A673 (cell line): ENCODE results near the gene CNOT6L. TPM values are rescaled to one million over a fixed set of nuclear protein-coding genes. Genes with fewer than 3 reads are reported as not detected.

Experiments
- BruUV-seq: library from RNA; stranded (reverse); fragments of 400-500 nt; replicated peaks from 2 replicates; lab custom pipeline; 2021; lab: Mats Ljungman, UMichigan
- CTCF ChIA-PET: fragments of 300-600 bp; sonication (Branson Sonifier 250); formaldehyde crosslinking; loops from one replicate; lab custom pipeline; 2022; ENCODE audit warnings: antibody characterized with exemption; lab: Charles Lee
- POLR2A ChIA-PET: fragments of 300-600 bp; sonication (Branson Sonifier 250); formaldehyde crosslinking; loops from one replicate; lab custom pipeline; 2022; ENCODE audit warnings: antibody characterized with exemption; ENCODE audit not compliant: low non-redundant PET; lab: Charles Lee
- DNase-seq: peaks from one replicate; pipeline ENCODE4 v3.0.0-alpha.2; 2015; ENCODE audit warnings: low spot score
- H3K27ac ChIP-seq: fragments of 200-600 bp; sonication (generic); 2 replicates; pipeline ENCODE4 v1.5.1; 2016; ENCODE audit warnings: mixed run types, low read depth, mild to moderate bottlenecking, mixed read lengths, antibody characterized with exemption, low read length; ENCODE audit not compliant: poor library complexity, severe bottlenecking
- H3K27me3 ChIP-seq: fragments of 200-600 bp; sonication (generic); replicated peaks from 2 replicates; pipeline ENCODE4 v1.6.1; 2017; ENCODE audit warnings: mixed run types, low read depth, mild to moderate bottlenecking, mixed read lengths, antibody characterized with exemption, low read length; ENCODE audit not compliant: insufficient read depth, poor library complexity
- H3K36me3 ChIP-seq: fragments of 200-600 bp; sonication (generic); 2 replicates; pipeline ENCODE4 v1.6.1; 2016; ENCODE audit warnings: mixed run types, mild to moderate bottlenecking, mixed read lengths, antibody characterized with exemption, low read length; ENCODE audit not compliant: insufficient read depth, poor library complexity, severe bottlenecking
- H3K4me1 ChIP-seq: fragments of 200-600 bp; sonication (generic); 2 replicates; pipeline ENCODE4 v1.6.1; 2017; ENCODE audit warnings: mixed run types, mild to moderate bottlenecking, mixed read lengths, antibody characterized with exemption, low read length; ENCODE audit not compliant: insufficient read depth, poor library complexity, severe bottlenecking
- H3K4me3 ChIP-seq: fragments of 200-600 bp; sonication (generic); 2 replicates; pipeline ENCODE4 v1.5.1; 2016; ENCODE audit warnings: low read depth, mixed run types, mild to moderate bottlenecking, mixed read lengths, low read length; ENCODE audit not compliant: poor library complexity, severe bottlenecking
- H3K9me3 ChIP-seq: fragments of 200-600 bp; sonication (generic); 2 replicates; pipeline ENCODE4 v1.6.1; 2016; ENCODE audit warnings: mixed run types, low read depth, mild to moderate bottlenecking, mixed read lengths, antibody characterized with exemption, low read length; ENCODE audit not compliant: poor library complexity, severe bottlenecking
- EZH2 ChIP-seq: fragments of 200-600 bp; sonication (generic); IDR thresholded peaks from 2 replicates; pipeline ENCODE4 v1.6.1; 2017; ENCODE audit warnings: borderline replicate concordance, low read depth, mild to moderate bottlenecking, mixed read lengths, antibody characterized with exemption, low read length; ENCODE audit not compliant: poor library complexity, severe bottlenecking
- intact Hi-C: fragments of 100-400 bp; cut with micrococcal nuclease; formaldehyde crosslinking; loops from one replicate; pipeline ENCODE4 v1.10.0; 2022; ENCODE audit not compliant: unreplicated experiment
- total RNA-seq: library from RNA; stranded (reverse); gene quantifications from 2 replicates; pipeline ENCODE4 v1.2.3, GENCODE V29; 2021
- TF ChIP-seq, protein P1 (sequence below): fragments of 300-800, 200-600 bp; sonication (generic); conservative IDR thresholded peaks from 2 replicates; pipeline ENCODE4 v1.5.1; 2017; ENCODE audit warnings: low read depth, mild to moderate bottlenecking, antibody characterized with exemption, low read length, moderate library complexity, mixed read lengths

CNOT6L gene
- total RNA-seq, 1 experiment from 2014 or later, result 13.4 TPM

DNA sequence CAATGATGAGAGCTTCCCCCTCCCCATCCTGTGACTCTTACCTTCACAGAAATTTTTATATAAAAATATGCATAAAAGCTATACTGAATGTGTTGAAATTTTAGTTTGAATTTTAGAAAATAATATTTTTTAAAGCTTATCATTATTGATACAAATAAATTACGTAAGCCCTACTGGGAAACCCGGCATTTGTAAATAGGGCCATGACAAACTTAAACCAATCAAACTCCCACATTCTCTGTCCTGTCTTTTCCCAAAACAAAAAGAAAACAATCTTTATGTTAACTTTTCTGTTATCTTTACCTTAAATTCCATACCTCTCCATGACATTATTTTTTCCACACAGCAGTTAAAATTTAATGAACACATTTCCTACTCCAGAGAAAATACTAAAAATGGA, 2.6 kb downstream of the CNOT6L start:
- ChIA-PET POLR2A (no interaction called here), CTCF (no interaction called here)
- Histone ChIP-seq H3K9me3 (no peaks in the 10 kb centered on the region), H3K36me3 (no peaks in the 10 kb centered on the region), H3K27ac (no peak overlapping the region), H3K4me1 (peaks cover 6% of the 10 kb centered on the region), H3K4me3 (no peak overlapping the region), H3K27me3 (no peaks in the 10 kb centered on the region)
- BruUV-seq, result no TSS peak
- no peak for DNase-seq
- TF ChIP-seq EZH2, result no peak
- TF ChIP-seq, protein P1, sequence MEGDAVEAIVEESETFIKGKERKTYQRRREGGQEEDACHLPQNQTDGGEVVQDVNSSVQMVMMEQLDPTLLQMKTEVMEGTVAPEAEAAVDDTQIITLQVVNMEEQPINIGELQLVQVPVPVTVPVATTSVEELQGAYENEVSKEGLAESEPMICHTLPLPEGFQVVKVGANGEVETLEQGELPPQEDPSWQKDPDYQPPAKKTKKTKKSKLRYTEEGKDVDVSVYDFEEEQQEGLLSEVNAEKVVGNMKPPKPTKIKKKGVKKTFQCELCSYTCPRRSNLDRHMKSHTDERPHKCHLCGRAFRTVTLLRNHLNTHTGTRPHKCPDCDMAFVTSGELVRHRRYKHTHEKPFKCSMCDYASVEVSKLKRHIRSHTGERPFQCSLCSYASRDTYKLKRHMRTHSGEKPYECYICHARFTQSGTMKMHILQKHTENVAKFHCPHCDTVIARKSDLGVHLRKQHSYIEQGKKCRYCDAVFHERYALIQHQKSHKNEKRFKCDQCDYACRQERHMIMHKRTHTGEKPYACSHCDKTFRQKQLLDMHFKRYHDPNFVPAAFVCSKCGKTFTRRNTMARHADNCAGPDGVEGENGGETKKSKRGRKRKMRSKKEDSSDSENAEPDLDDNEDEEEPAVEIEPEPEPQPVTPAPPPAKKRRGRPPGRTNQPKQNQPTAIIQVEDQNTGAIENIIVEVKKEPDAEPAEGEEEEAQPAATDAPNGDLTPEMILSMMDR, result no peak
- intact Hi-C loops, result no loop called here

DNA sequence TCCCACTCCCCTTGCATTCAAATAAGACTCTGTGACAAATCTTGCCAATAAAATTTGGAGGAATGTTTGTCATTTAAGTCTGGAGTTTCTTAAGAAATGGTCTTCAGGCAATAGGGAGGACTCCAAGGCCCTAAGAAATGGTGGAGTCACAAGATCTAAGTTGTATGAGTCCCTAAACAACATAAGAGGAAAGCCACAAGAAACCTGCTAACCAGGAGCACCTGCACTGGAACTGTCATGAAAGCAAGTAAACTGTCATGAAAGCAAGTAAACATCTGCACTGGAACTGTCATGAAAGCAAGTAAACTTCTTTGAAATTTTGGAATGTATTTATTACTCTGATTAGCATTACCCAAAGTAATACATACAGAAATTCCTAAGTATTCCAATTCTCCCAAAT, 3.5 kb downstream of the CNOT6L start:
- intact Hi-C loops, result no loop called here
- POLR2A ChIA-PET, result no interaction called here

DNA sequence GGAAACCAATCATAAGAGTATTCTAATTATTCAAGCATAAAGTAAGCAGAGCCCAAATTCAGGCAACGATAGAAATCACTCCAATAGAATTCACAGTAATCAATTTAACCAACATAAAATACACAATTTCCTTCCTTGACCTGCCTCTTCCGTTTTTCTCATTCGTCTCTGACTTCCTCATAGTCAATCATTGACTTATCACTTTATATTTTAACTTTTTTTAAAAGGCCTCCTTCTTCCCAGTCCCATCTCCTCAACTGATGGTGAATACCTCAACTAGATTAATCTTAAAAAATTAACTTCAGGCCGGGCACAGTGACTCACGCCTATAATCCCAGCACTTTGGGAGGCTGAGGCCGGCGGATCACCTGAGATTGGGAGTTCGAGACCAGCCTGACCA, 13.3 kb downstream of the CNOT6L start:
- H3K27ac ChIP-seq, result no peak overlapping the region
- TF ChIP-seq, protein P1, result no peak
- TF ChIP-seq EZH2, result no peak
- no TSS peak for BruUV-seq
- no peaks in the 10 kb centered on the region for H3K9me3 ChIP-seq
- CTCF ChIA-PET, result no interaction called here
- no peak for DNase-seq
- intact Hi-C loops, result no loop called here
- H3K4me1 ChIP-seq, result peaks cover 5% of the 10 kb centered on the region
- POLR2A ChIA-PET, result no interaction called here
- no peak overlapping the region for H3K4me3 ChIP-seq
- H3K36me3 ChIP-seq, result no peaks in the 10 kb centered on the region
- no peaks in the 10 kb centered on the region for H3K27me3 ChIP-seq

More for the DNA sequence above, 3.5 kb downstream of the CNOT6L start:
- Histone ChIP-seq H3K27me3 (no peaks in the 10 kb centered on the region), H3K36me3 (no peaks in the 10 kb centered on the region), H3K4me1 (peaks cover 6% of the 10 kb centered on the region), H3K4me3 (no peak overlapping the region), H3K9me3 (no peaks in the 10 kb centered on the region), H3K27ac (no peak overlapping the region)
- DNase-seq, result no peak
- CTCF ChIA-PET, result no interaction called here
- TF ChIP-seq, protein P1, result no peak
- no peak for TF ChIP-seq EZH2
- BruUV-seq, result no TSS peak
